ENCODE results near the gene GABRB3.

Gene GABRB3

DNA sequence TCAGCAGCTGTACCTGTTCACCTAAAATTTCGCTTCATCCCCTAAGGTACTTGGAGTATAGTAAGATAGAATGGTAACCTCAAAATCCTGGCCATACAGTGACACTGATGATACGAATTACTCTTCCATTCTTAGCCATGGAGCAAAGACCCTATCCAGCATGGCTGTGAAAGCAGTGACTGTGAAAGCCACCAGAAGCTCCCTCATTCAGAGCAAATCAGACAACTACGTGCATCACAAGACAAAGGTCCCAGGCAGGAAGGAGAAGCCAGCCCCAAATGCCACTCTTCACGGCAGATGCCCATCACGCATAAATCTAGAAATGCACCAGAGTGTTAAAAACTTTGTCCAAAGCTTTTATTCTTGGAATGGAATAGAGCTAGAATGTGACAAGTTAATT, 99.4 kb downstream of the GABRB3 start:
- Mint-ChIP-seq H3K27me3 (no peaks in the 10 kb centered on the region), H3K4me1 (ENCODE audit: low read depth) (no peaks in the 10 kb centered on the region), H3K4me3 (no peak overlapping the region), H3K9me3 (peaks cover 11% of the 10 kb centered on the region), H3K36me3 (ENCODE audit: low read depth) (no peaks in the 10 kb centered on the region), H3K27ac (no peak overlapping the region)

- Mint-ChIP-seq H3K27ac (no peak overlapping the region), H3K4me1 (ENCODE audit: low read depth) (no peaks in the 10 kb centered on the region), H3K4me3 (no peak overlapping the region), H3K36me3 (ENCODE audit: low read depth) (no peaks in the 10 kb centered on the region), H3K27me3 (no peaks in the 10 kb centered on the region), H3K9me3 (peaks cover 7% of the 10 kb centered on the region)
These were observed 102.8 kb downstream of the GABRB3 start for GRCh38 chr15:26670116-26670515.

DNA sequence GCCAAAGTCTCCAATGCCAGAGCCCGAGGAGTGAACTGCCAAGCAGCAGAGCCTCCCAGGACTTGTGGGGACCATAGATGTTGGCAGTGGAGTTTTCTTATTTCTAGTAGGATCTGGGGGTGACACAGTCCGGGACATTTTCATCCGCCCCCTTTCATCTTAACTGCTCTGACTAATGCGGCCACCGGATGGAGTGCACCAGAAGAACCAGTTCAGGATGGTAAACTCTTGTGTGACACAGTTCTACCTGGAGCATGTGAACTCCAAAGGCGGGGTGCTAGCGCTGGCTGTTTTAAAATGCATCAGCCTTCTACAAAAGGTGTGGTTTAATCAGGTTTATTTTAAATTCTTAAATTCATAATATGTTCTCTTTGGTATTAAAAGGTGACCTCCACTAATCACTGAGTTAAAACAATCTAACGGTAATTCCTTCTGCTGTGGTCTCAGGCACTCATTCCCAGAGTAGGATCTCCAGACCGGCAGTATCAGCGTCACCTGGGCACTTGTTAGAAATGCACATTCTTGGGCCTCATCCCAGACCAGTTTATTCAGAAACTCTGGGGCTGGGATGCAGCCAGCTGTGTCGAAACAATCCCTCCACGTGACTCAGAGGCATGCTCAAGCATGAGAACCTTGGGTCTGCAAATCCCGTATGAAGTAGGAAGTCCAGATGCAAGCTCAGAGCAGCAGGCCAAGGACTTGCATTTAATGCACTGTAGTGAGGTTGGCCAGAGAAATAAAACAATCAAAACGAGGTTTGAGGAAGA, 105.5 kb downstream of the GABRB3 start:
- Mint-ChIP-seq H3K4me3 (no peak overlapping the region), H3K9me3 (peaks cover 7% of the 10 kb centered on the region), H3K36me3 (ENCODE audit: low read depth) (no peaks in the 10 kb centered on the region), H3K27ac (no peak overlapping the region), H3K4me1 (ENCODE audit: low read depth) (no peaks in the 10 kb centered on the region), H3K27me3 (no peaks in the 10 kb centered on the region)

DNA sequence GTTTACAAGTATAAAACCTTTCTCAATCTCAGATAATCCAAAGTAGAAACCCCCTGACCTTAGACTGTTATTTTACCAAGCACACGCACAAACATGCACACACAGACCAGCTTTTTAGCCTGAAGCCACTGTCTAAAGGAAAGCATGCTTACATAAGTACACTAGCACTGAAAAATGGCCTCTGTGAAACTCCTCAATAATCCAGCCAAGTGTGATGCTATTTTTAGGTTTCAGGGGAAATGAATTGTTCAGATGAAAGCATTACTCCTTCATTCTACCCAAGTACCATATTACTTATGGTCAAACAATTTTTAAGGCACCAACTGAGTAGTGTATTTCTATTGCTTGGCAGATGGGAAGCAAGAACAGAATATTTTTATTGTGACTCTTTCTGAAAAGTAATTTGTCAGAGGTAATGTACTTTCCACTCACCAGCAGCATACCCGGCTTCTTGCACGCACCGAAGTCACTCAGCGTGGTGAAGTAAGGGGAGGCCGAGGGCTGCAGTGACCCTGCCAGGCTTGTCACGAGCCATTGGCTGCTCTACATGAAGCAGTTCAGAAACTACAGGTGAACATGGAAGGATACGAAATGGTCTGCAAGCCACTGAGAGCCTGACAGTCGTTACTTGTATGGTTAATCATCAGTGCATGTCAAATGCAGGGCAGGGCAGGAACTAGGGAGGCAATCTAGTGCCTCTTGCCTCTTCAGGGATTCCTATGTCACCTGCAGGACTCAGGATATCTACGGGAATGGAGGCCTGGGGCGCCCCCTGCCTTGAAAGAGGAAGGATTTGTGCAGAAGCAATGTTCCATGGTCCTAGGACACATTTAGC, 106.7 kb downstream of the GABRB3 start:
- no peaks in the 10 kb centered on the region for H3K4me1 Mint-ChIP-seq (ENCODE audit: low read depth)
- no peaks in the 10 kb centered on the region for H3K27me3 Mint-ChIP-seq
- H3K27ac Mint-ChIP-seq = no peak overlapping the region
- no peak overlapping the region for H3K4me3 Mint-ChIP-seq
- peaks cover 7% of the 10 kb centered on the region for H3K9me3 Mint-ChIP-seq
- H3K36me3 Mint-ChIP-seq (ENCODE audit: low read depth) = no peaks in the 10 kb centered on the region

- Mint-ChIP-seq H3K27me3 (no peaks in the 10 kb centered on the region), H3K27ac (no peak overlapping the region), H3K4me1 (ENCODE audit: low read depth) (no peaks in the 10 kb centered on the region), H3K36me3 (ENCODE audit: low read depth) (no peaks in the 10 kb centered on the region), H3K4me3 (no peak overlapping the region), H3K9me3 (no peaks in the 10 kb centered on the region)
These were observed 110.6 kb downstream of the GABRB3 start for GRCh38 chr15:26662283-26662682.

DNA sequence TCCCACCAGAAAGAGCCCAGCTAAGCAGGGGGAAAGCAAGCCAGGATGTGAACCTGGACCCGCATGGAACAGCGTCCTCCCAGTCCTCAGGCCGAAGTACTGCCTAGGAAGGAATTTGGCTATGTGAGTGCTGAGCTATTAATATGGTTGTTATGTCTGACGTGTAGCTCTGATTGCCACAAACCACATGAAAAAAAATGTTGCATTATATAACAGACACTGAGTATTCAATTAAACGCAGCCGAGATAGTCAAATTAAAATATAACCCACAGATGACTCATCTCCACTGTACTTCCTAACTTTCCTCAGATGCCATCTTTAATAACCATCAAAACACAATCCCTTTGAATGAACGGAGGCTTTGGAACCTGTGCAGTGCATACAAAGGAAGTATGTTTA, 111.1 kb downstream of the GABRB3 start:
- H3K4me1 Mint-ChIP-seq (ENCODE audit: low read depth) = no peaks in the 10 kb centered on the region
- no peaks in the 10 kb centered on the region for H3K36me3 Mint-ChIP-seq (ENCODE audit: low read depth)
- no peak overlapping the region for H3K27ac Mint-ChIP-seq
- no peak overlapping the region for H3K4me3 Mint-ChIP-seq
- H3K9me3 Mint-ChIP-seq = no peaks in the 10 kb centered on the region
- no peaks in the 10 kb centered on the region for H3K27me3 Mint-ChIP-seq

DNA sequence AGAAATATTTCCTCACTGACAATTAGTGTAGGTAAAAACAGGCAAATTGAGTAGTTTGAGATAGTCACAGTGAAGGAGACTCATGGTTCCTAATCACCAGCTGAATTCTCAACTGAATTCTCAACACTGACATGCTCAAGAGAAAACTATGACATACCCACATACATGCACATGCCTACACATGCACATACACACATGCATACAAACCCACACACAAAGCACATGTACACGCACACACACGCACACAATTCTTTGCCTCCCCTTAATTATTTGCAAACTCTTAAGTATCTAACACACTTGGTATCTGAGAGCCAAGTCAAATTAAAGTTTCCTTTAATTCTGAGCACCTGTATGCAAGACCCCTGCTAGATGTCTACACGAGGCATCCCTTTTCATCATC, 111.8 kb downstream of the GABRB3 start:
- H3K4me1 Mint-ChIP-seq (ENCODE audit: low read depth) = no peaks in the 10 kb centered on the region
- no peaks in the 10 kb centered on the region for H3K36me3 Mint-ChIP-seq (ENCODE audit: low read depth)
- H3K27me3 Mint-ChIP-seq = no peaks in the 10 kb centered on the region
- no peak overlapping the region for H3K4me3 Mint-ChIP-seq
- H3K27ac Mint-ChIP-seq = no peak overlapping the region
- H3K9me3 Mint-ChIP-seq = peaks cover 4% of the 10 kb centered on the region

DNA sequence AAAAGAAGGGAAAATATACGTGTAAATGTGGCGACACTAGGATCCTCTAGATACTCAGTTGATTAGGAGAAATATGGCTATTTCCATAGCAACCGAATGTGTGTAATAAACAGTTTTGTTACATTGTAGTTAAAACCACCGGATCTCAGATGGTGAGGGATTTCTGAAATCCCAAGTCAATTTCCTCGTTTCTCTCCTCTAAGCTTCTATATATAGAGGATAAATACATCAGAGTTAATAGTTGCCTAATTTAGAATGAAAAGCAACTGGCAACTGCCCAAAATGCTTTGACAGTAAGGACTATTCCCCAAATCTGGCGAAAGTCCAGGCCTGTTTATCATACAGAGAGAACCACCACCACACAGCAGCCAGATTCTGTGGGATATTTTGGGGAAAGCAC, 112.6 kb downstream of the GABRB3 start:
- Mint-ChIP-seq H3K27ac (no peak overlapping the region), H3K4me1 (ENCODE audit: low read depth) (no peaks in the 10 kb centered on the region), H3K27me3 (no peaks in the 10 kb centered on the region), H3K4me3 (no peak overlapping the region), H3K9me3 (peaks cover 8% of the 10 kb centered on the region), H3K36me3 (ENCODE audit: low read depth) (no peaks in the 10 kb centered on the region)

- no peaks in the 10 kb centered on the region for H3K4me1 Mint-ChIP-seq (ENCODE audit: low read depth)
- H3K27me3 Mint-ChIP-seq = no peaks in the 10 kb centered on the region
- H3K4me3 Mint-ChIP-seq = no peak overlapping the region
- no peaks in the 10 kb centered on the region for H3K36me3 Mint-ChIP-seq (ENCODE audit: low read depth)
- no peak overlapping the region for H3K27ac Mint-ChIP-seq
- peaks cover 11% of the 10 kb centered on the region for H3K9me3 Mint-ChIP-seq
These were observed 114.6 kb downstream of the GABRB3 start for GRCh38 chr15:26658290-26658689.

DNA sequence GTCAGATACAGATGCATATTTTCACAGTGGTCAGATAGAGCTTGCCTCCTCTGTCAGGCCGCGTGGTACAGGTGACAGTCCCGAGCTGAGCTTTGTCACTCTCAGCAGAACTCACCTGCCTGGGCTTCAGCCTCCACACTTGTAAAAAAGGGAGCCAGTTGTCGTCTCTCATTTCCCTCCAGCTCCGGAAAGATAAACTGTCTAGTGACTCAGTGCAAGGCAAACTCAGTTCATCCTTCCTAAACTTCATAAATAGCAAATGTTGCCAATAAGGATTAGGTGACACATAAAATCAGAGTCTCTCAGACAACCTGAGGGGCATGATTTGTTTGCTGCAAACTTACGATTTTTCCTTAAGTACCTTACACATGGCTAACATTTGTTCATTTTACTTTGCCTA, 116.8 kb downstream of the GABRB3 start:
- H3K36me3 Mint-ChIP-seq (ENCODE audit: low read depth) = no peaks in the 10 kb centered on the region
- H3K4me3 Mint-ChIP-seq = no peak overlapping the region
- no peaks in the 10 kb centered on the region for H3K4me1 Mint-ChIP-seq (ENCODE audit: low read depth)
- no peaks in the 10 kb centered on the region for H3K27me3 Mint-ChIP-seq
- peaks cover 20% of the 10 kb centered on the region for H3K9me3 Mint-ChIP-seq
- no peak overlapping the region for H3K27ac Mint-ChIP-seq

DNA sequence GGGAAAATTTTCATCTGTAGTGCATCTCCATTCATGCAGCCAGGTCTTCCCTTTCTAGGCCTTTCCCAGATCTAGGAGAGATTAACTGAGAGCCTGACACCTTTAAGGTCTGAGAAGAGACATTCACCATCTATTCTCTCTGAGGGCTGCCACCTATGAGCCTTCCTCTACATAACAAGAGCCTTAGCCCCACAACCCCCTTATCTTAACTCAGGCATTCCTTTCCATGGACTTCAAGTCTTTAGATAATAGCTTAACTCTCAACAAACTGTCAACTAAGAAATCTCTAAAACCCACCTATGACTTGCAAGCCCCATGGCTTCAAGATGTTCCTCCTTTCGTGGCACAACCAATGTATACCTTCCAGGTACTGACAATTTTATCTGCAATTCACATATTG, 121.0 kb downstream of the GABRB3 start:
- peaks cover 33% of the 10 kb centered on the region for H3K9me3 Mint-ChIP-seq
- no peaks in the 10 kb centered on the region for H3K36me3 Mint-ChIP-seq (ENCODE audit: low read depth)
- no peaks in the 10 kb centered on the region for H3K27me3 Mint-ChIP-seq
- H3K27ac Mint-ChIP-seq = no peak overlapping the region
- no peaks in the 10 kb centered on the region for H3K4me1 Mint-ChIP-seq (ENCODE audit: low read depth)
- H3K4me3 Mint-ChIP-seq = no peak overlapping the region

DNA sequence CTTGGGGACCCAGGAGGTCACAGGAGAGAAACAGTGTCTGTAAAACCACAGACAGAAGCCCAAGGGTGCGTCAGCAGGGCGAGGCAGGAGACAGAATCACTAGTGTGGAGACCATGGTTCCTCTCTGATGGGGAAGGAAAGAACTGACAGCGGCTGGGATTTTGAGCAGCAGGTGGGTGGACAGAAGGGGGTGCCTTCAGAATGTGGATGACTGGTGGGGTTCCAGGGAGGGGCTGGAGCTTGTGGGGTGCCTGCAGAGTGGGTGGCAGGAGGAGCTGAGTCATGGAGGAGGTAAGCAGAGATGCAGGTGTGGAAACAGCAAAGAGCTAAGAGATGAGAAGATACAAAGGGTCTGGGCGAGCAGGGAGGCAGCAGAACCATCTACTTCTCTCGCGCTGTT, 124.2 kb downstream of the GABRB3 start:
- peaks cover 28% of the 10 kb centered on the region for H3K9me3 Mint-ChIP-seq

DNA sequence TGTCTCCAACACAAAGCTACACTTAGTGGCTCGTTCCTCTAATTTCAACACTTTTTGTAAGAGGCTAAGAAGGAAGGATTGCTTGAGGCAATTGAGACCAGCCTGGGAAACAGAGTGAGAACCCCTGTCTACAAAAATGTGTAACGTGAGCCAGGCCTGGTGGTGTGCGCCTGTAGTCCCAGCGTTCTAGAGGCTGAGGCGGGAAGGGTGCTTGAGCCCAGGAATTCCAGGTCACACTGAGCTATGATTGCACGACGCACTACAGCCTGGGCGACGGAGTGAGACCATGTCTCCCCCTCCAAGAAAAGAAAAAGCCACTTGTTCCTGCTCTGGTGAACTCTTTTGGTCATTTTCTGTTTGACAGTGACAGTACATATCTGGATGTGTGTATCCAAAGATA, 127.9 kb downstream of the GABRB3 start:
- no peaks in the 10 kb centered on the region for H3K4me1 Mint-ChIP-seq (ENCODE audit: low read depth)
- peaks cover 24% of the 10 kb centered on the region for H3K9me3 Mint-ChIP-seq
- no peaks in the 10 kb centered on the region for H3K36me3 Mint-ChIP-seq (ENCODE audit: low read depth)
- H3K27ac Mint-ChIP-seq = no peak overlapping the region
- H3K27me3 Mint-ChIP-seq = no peaks in the 10 kb centered on the region
- H3K4me3 Mint-ChIP-seq = no peak overlapping the region

More for the DNA sequence above, 124.2 kb downstream of the GABRB3 start:
- Mint-ChIP-seq H3K36me3 (ENCODE audit: low read depth) (no peaks in the 10 kb centered on the region), H3K27me3 (no peaks in the 10 kb centered on the region), H3K27ac (no peak overlapping the region), H3K4me3 (no peak overlapping the region), H3K4me1 (ENCODE audit: low read depth) (no peaks in the 10 kb centered on the region)

GRCh38 chr15:26641144-26641543, 131.7 kb downstream of the GABRB3 start:
- no peak overlapping the region for H3K4me3 Mint-ChIP-seq
- H3K36me3 Mint-ChIP-seq (ENCODE audit: low read depth) = no peaks in the 10 kb centered on the region
- no peaks in the 10 kb centered on the region for H3K4me1 Mint-ChIP-seq (ENCODE audit: low read depth)
- H3K27me3 Mint-ChIP-seq = no peaks in the 10 kb centered on the region
- no peak overlapping the region for H3K27ac Mint-ChIP-seq
- H3K9me3 Mint-ChIP-seq = peaks cover 30% of the 10 kb centered on the region

GRCh38 chr15:26640601-26641000, 132.3 kb downstream of the GABRB3 start:
- H3K4me1 Mint-ChIP-seq (ENCODE audit: low read depth) = no peaks in the 10 kb centered on the region
- no peaks in the 10 kb centered on the region for H3K36me3 Mint-ChIP-seq (ENCODE audit: low read depth)
- H3K9me3 Mint-ChIP-seq = peaks cover 30% of the 10 kb centered on the region
- H3K27me3 Mint-ChIP-seq = no peaks in the 10 kb centered on the region
- no peak overlapping the region for H3K27ac Mint-ChIP-seq
- H3K4me3 Mint-ChIP-seq = no peak overlapping the region

Data from stimulated activated naive CD8-positive, alpha-beta T cell treated with anti-CD3 and anti-CD28 coated beads, Interleukin-15, Interleukin-2, amounts not matched to agents 100 ng/mL and 50 ng/mL, for 24 hours (primary cell).